Measurements from ENCODE around the gene GCH1. TPM values are rescaled to one million over a fixed set of nuclear protein-coding genes. Genes with fewer than 3 reads are reported as not detected.

GCH1 gene, protein sequence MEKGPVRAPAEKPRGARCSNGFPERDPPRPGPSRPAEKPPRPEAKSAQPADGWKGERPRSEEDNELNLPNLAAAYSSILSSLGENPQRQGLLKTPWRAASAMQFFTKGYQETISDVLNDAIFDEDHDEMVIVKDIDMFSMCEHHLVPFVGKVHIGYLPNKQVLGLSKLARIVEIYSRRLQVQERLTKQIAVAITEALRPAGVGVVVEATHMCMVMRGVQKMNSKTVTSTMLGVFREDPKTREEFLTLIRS
- total RNA-seq = 3.1 and 18.1 TPM in 2 replicates

DNA sequence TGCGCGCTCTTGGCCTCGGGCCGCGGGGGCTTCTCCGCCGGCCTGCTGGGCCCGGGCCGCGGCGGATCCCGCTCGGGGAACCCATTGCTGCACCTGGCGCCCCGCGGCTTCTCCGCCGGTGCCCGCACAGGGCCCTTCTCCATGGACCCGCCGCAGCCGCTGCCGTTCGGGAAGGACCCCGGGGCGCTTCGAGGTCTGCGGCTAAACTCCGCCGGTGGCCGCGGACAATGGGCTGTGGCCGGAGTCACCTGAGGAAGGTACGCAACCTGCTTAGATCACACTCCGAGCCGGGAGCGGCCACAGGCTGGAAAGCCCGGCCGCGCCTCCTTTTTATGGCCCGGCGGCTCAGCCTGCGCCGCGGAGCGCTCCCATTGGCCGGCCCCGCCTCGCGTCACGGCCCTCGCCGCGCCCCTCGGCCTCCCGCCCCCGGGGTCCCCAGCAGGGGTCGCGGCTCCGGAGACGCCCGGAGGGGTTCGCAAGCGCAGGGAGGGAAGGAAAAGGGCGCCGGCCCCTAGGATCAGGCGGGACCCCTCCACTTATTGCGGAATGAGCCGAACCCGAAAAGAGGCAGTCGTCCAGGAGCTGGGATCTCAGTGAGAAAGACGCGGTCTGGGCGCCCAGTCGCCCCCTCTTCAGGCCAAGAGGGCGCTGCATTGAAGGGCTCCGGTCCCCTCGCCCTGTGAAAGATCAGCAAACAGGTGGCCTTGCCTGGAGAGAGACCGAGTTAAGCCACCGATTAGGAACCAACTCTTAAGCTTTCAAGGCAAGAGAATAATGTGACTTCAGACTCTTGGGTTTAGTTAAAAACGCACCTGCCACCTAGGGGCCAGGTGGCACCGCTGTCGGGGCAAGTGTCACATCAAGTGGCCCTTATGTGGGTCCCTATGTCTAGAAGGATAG, at the start of gene GCH1:
GCH1 (minus strand) TSS at position 306 of the 900 bp plus-strand sequence; CDS start at position 143, 163 bp downstream.

Other genes with a start within 250 kb of the GCH1 start
- 8.7 and 11.3 TPM in 2 replicates for gene WDHD1, start 124.3 kb upstream of the GCH1 start, total RNA-seq
- 15.7 and 22.2 TPM in 2 replicates for gene SOCS4, start 124.4 kb upstream of the GCH1 start, total RNA-seq
- gene MAPK1IP1L, start 148.8 kb upstream of the GCH1 start, total RNA-seq = 20.2 and 26.1 TPM in 2 replicates
- 152 and 171 TPM in 2 replicates for gene LGALS3, start 226.4 kb upstream of the GCH1 start, total RNA-seq

All from nasal cavity respiratory epithelium epithelial cell of viscerocranial mucosa (primary cell).